ENCODE data around the gene EFHC1.

DNA sequence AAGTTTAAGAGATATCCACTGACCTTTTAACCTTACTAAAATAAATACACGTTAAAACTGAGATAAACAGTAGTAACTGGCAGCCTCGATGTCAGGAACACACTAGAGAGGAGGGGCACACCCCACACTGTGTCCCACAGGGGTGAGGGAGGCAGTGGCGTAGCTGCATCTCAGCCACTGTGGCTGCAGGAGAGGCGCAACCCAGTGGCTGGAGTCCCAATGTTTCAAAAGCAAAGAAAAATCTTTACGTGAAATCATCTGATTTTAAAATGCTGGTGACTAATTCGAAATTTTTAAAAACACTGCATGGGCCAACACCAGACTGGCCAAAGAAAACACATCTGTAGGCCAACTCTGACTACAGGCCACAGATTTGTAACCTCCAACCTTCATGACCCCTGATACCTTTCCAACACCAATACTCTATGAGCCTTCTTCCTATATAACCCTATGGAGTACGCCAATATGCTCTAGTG lies 102.0 kb downstream of the EFHC1 start:
- TF ChIP-seq, protein P1, sequence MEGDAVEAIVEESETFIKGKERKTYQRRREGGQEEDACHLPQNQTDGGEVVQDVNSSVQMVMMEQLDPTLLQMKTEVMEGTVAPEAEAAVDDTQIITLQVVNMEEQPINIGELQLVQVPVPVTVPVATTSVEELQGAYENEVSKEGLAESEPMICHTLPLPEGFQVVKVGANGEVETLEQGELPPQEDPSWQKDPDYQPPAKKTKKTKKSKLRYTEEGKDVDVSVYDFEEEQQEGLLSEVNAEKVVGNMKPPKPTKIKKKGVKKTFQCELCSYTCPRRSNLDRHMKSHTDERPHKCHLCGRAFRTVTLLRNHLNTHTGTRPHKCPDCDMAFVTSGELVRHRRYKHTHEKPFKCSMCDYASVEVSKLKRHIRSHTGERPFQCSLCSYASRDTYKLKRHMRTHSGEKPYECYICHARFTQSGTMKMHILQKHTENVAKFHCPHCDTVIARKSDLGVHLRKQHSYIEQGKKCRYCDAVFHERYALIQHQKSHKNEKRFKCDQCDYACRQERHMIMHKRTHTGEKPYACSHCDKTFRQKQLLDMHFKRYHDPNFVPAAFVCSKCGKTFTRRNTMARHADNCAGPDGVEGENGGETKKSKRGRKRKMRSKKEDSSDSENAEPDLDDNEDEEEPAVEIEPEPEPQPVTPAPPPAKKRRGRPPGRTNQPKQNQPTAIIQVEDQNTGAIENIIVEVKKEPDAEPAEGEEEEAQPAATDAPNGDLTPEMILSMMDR (IDR thresholded peaks at IDR 0.05): no peak
- TF ChIP-seq EZH2phosphoT487 (IDR thresholded peaks at IDR 0.05) (no peak), EZH2 (IDR thresholded peaks at IDR 0.05) (no peak)

All from neural progenitor cell (in vitro differentiated cells).